ENCODE data around the gene DNAH7.

The DNAH7 gene

GRCh38 chr2:195793881-195794280, 274.8 kb downstream of the DNAH7 start:
- no peak for DNase-seq

- no peak for DNase-seq
Measured at GRCh38 chr2:195782156-195782555, 286.5 kb downstream of the DNAH7 start.

- DNase-seq: no peak
Measured at GRCh38 chr2:195779491-195779890, 289.1 kb downstream of the DNAH7 start.

- no peak for DNase-seq
Measured at GRCh38 chr2:195769975-195770374, 298.7 kb downstream of the DNAH7 start.

GRCh38 chr2:195768431-195768830, 300.2 kb downstream of the DNAH7 start:
- DNase-seq: no peak

GRCh38 chr2:195766691-195767090, 301.9 kb downstream of the DNAH7 start:
- DNase-seq: no peak

- DNase-seq: no peak
Measured at GRCh38 chr2:195763866-195764265, 304.8 kb downstream of the DNAH7 start.

- DNase-seq: no peak
Measured at GRCh38 chr2:195759877-195760276, 308.8 kb downstream of the DNAH7 start.

- DNase-seq: no peak
Measured at GRCh38 chr2:195758846-195759245, 309.8 kb downstream of the DNAH7 start.

GRCh38 chr2:195756218-195756942, 312.3 kb downstream of the DNAH7 start:
- DNase-seq: no peak

- DNase-seq: no peak
Measured at GRCh38 chr2:195741191-195741590, 327.4 kb downstream of the DNAH7 start.

- DNase-seq: no peak
Measured at GRCh38 chr2:195737511-195738325, 330.9 kb downstream of the DNAH7 start.

- DNase-seq: no peak
Measured at GRCh38 chr2:195735347-195735746, 333.3 kb downstream of the DNAH7 start.

- no peak for DNase-seq
Measured at GRCh38 chr2:195734931-195735330, 333.7 kb downstream of the DNAH7 start.

- DNase-seq: no peak
Measured at GRCh38 chr2:195734395-195734794, 334.2 kb downstream of the DNAH7 start.

GRCh38 chr2:195733831-195734230, 334.8 kb downstream of the DNAH7 start:
- DNase-seq: no peak

GRCh38 chr2:195732574-195732973, 336.1 kb downstream of the DNAH7 start:
- no peak for DNase-seq

GRCh38 chr2:195730912-195731311, 337.7 kb downstream of the DNAH7 start:
- no peak for DNase-seq

GRCh38 chr2:195727106-195727505, 341.5 kb downstream of the DNAH7 start:
- DNase-seq: no peak

GRCh38 chr2:195722075-195722474, 346.6 kb downstream of the DNAH7 start:
- no peak for DNase-seq

- DNase-seq: no peak
Measured at GRCh38 chr2:195721042-195721441, 347.6 kb downstream of the DNAH7 start.

GRCh38 chr2:195716466-195716865, 352.2 kb downstream of the DNAH7 start:
- no peak for DNase-seq

GRCh38 chr2:195711478-195711877, 357.2 kb downstream of the DNAH7 start:
- no peak for DNase-seq

All from activated CD4-positive, alpha-beta T cell treated with anti-CD3 and anti-CD28 coated beads, Interleukin-2, Interleukin-6, amounts not matched to agents 100 ng/mL and 50 ng/mL, durations not matched to agents 16 hours and 8 hours (primary cell).